OCI-LY7 (cell line): Measurements from ENCODE around the gene ZNF396.

ENCODE experiments used
- EZH2phosphoT487 ChIP-seq: fragments of 200-600 bp; sonication (generic); IDR thresholded peaks from 2 replicates; pipeline ENCODE4 v1.6.1; 2018; ENCODE audit warnings: low read depth, borderline replicate concordance, mild to moderate bottlenecking, mixed run types, antibody characterized with exemption, low read length, moderate library complexity, mixed read lengths
- TF ChIP-seq, protein P1 (sequence below): fragments of 200-600 bp; sonication (generic); conservative IDR thresholded peaks from 2 replicates; pipeline ENCODE4 v1.5.1; 2014; ENCODE audit warnings: mild to moderate bottlenecking, antibody characterized with exemption, low read length, moderate library complexity, mixed read lengths

DNA sequence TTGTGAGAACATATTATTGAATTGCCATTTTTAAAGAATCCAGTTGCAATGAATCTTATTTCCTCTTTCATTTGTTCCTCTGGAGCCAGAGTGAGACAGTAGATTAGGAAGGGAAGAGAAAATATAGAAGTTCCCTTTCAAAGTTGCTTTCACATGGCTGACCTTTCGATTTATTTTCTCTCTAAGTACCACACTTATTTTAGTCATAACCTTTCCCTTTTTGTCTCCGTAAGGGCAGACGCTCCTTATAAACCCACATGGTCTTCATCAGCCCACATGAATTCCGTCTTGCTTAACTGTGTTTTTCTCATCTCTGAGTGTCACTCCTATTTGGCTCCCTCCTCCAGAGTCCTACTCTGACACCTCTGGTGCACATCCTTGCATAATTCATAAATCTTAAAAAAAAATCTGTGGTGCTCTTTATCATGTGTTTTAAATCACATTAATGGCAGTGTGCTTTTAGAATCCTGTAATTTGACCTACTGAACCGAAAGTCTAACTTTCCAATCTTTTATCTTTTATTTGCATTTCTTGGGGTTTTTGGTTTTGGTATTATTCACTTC lies 38.5 kb upstream of the ZNF396 start:
- TF ChIP-seq, protein P1, sequence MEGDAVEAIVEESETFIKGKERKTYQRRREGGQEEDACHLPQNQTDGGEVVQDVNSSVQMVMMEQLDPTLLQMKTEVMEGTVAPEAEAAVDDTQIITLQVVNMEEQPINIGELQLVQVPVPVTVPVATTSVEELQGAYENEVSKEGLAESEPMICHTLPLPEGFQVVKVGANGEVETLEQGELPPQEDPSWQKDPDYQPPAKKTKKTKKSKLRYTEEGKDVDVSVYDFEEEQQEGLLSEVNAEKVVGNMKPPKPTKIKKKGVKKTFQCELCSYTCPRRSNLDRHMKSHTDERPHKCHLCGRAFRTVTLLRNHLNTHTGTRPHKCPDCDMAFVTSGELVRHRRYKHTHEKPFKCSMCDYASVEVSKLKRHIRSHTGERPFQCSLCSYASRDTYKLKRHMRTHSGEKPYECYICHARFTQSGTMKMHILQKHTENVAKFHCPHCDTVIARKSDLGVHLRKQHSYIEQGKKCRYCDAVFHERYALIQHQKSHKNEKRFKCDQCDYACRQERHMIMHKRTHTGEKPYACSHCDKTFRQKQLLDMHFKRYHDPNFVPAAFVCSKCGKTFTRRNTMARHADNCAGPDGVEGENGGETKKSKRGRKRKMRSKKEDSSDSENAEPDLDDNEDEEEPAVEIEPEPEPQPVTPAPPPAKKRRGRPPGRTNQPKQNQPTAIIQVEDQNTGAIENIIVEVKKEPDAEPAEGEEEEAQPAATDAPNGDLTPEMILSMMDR = no peak
- no peak for TF ChIP-seq EZH2phosphoT487
